ENCODE data around the gene HIRA.

The HIRA gene

GRCh38 chr22:19360300-19360792 lies 71.2 kb downstream of the HIRA start:
- TF ChIP-seq CTCF (IDR thresholded peaks at IDR 0.05; ENCODE audit: low read depth, low read length): no peak
- no peak overlapping the region for H3K4me3 ChIP-seq (ENCODE audit: low read depth, low read length)
- H3K36me3 ChIP-seq: peaks cover 78% of the 10 kb centered on the region
- no peaks in the 10 kb centered on the region for H3K4me1 ChIP-seq
- DNase-seq: no peak
- no peaks in the 10 kb centered on the region for H3K27me3 ChIP-seq
- H3K9me3 ChIP-seq: no peaks in the 10 kb centered on the region

- peaks cover 75% of the 10 kb centered on the region for H3K36me3 ChIP-seq
- no peak for DNase-seq
Observed at GRCh38 chr22:19359554-19360299, 71.8 kb downstream of the HIRA start.

GRCh38 chr22:19358703-19359553 lies 72.6 kb downstream of the HIRA start:
- no peaks in the 10 kb centered on the region for H3K27me3 ChIP-seq
- TF ChIP-seq CTCF (IDR thresholded peaks at IDR 0.05; ENCODE audit: low read depth, low read length): no peak
- H3K9me3 ChIP-seq: no peaks in the 10 kb centered on the region
- no peaks in the 10 kb centered on the region for H3K4me1 ChIP-seq
- no peak for DNase-seq
- no peak overlapping the region for H3K4me3 ChIP-seq (ENCODE audit: low read depth, low read length)
- H3K36me3 ChIP-seq: peaks cover 78% of the 10 kb centered on the region

More at GRCh38 chr22:19359554-19360299, 71.8 kb downstream of the HIRA start:
- TF ChIP-seq CTCF (IDR thresholded peaks at IDR 0.05; ENCODE audit: low read depth, low read length): no peak
- H3K4me1 ChIP-seq: no peaks in the 10 kb centered on the region
- no peaks in the 10 kb centered on the region for H3K27me3 ChIP-seq
- H3K9me3 ChIP-seq: no peaks in the 10 kb centered on the region
- no peak overlapping the region for H3K4me3 ChIP-seq (ENCODE audit: low read depth, low read length)

- H3K4me3 ChIP-seq (ENCODE audit: low read depth, low read length): no peak overlapping the region
- no peaks in the 10 kb centered on the region for H3K27me3 ChIP-seq
- DNase-seq: no peak
- peaks cover 79% of the 10 kb centered on the region for H3K36me3 ChIP-seq
- H3K4me1 ChIP-seq: no peaks in the 10 kb centered on the region
- TF ChIP-seq CTCF (IDR thresholded peaks at IDR 0.05; ENCODE audit: low read depth, low read length): no peak
- no peaks in the 10 kb centered on the region for H3K9me3 ChIP-seq
Observed at GRCh38 chr22:19358195-19358594, 73.3 kb downstream of the HIRA start.

GRCh38 chr22:19357270-19358105 lies 74.0 kb downstream of the HIRA start:
- no peak for DNase-seq
- TF ChIP-seq CTCF (IDR thresholded peaks at IDR 0.05; ENCODE audit: low read depth, low read length): no peak
- Histone ChIP-seq H3K9me3 (no peaks in the 10 kb centered on the region), H3K27me3 (no peaks in the 10 kb centered on the region), H3K4me3 (ENCODE audit: low read depth, low read length) (no peak overlapping the region), H3K4me1 (no peaks in the 10 kb centered on the region), H3K36me3 (peaks cover 83% of the 10 kb centered on the region)
